NT2/D1 (cell line): ENCODE data around the gene ACER3.

ENCODE experiments used
- SUZ12 ChIP-seq: IDR thresholded peaks from 2 replicates; pipeline ENCODE4 v1.6.1; 2011; ENCODE audit not compliant: insufficient read length, insufficient read depth; ENCODE audit errors: extremely low read depth
- YY1 ChIP-seq: IDR thresholded peaks from 2 replicates; pipeline ENCODE4 v1.6.1; 2011; ENCODE audit not compliant: insufficient read length, insufficient read depth
- ZNF274 ChIP-seq: IDR thresholded peaks from 2 replicates; pipeline ENCODE4 v1.6.1; 2011; ENCODE audit warnings: mild to moderate bottlenecking, low read depth, low read length

DNA sequence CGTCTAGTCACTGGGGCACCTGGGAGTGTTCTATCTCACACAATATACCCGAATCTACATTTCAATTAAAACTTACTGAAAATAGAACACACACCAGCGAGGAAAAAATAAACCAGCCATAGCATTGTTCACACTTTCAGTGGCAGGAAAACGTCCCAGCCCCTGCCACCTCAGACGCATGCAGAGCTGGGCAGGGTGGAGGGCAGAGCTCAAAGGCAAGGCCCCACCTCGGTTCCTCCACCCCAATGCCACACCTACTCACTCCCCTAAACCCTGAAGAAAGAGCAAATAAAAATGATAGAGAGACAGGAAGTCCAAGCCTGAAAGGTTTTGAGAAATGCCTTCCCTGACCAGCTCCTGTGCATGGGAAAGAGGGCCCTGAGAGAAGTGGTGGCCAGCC, 188.3 kb downstream of the ACER3 start:
- TF ChIP-seq ZNF274 (no peak), YY1 (no peak), SUZ12 (no peak)
